ENCODE data around the gene TMUB1.

- TF ChIP-seq CTCF (IDR thresholded peaks at IDR 0.05) (no peak), POLR2A (IDR thresholded peaks at IDR 0.05; ENCODE audit: low read length) (no peak), POLR2AphosphoS2 (conservative IDR thresholded peaks at IDR 0.05; ENCODE audit: low read length) (no peak)
These were observed 26.1 kb upstream of the TMUB1 start for GRCh38 chr7:151109094-151110048.
